Endodermal cell (in vitro differentiated cells): ENCODE results near the gene NXPH3. TPM values are rescaled to one million over a fixed set of nuclear protein-coding genes. Genes with fewer than 3 reads are reported as not detected.

Source experiments
- DNase-seq: peaks from one replicate; pipeline ENCODE4 v3.0.0-alpha.2; 2017
- H3K27ac ChIP-seq: 2 replicates; pipeline ENCODE4 v1.5.1; 2013; ENCODE audit warnings: mild to moderate bottlenecking, low read depth, low read length, moderate library complexity
- H3K27me3 ChIP-seq: 2 replicates; pipeline ENCODE4 v1.6.1; 2013; ENCODE audit warnings: mild to moderate bottlenecking, low read length, moderate library complexity; ENCODE audit not compliant: insufficient read depth, control insufficient read depth, poor library complexity, severe bottlenecking
- H3K36me3 ChIP-seq: 2 replicates; pipeline ENCODE4 v1.7.0; 2013; ENCODE audit warnings: mild to moderate bottlenecking, low read length, moderate library complexity; ENCODE audit not compliant: control insufficient read depth, insufficient read depth
- H3K4me1 ChIP-seq: one replicate; pipeline ENCODE4 v1.7.0; 2013; ENCODE audit warnings: low read length; ENCODE audit not compliant: control insufficient read depth, insufficient read depth
- H3K4me3 ChIP-seq: 2 replicates; pipeline ENCODE4 v1.5.1; 2013; ENCODE audit warnings: mild to moderate bottlenecking, low read length, moderate library complexity
- H3K9ac ChIP-seq: 2 replicates; pipeline ENCODE4 v1.6.1; 2013; ENCODE audit warnings: mild to moderate bottlenecking, low read length, moderate library complexity; ENCODE audit not compliant: poor library complexity, severe bottlenecking; ENCODE audit errors: extremely low read depth
- H3K9me3 ChIP-seq: 2 replicates; pipeline ENCODE4 v1.6.1; 2013; ENCODE audit warnings: mild to moderate bottlenecking, low read length, moderate library complexity; ENCODE audit not compliant: control insufficient read depth
- H3K27ac Mint-ChIP-seq: 2 replicates; pipeline ENCODE4 v1.8.0; 2020; ENCODE audit warnings: mixed read lengths
- H3K27me3 Mint-ChIP-seq: 2 replicates; pipeline ENCODE4 v1.8.0; 2021; ENCODE audit warnings: mild to moderate bottlenecking, mixed read lengths; ENCODE audit not compliant: insufficient read depth
- H3K36me3 Mint-ChIP-seq: 2 replicates; pipeline ENCODE4 v1.8.0; 2020; ENCODE audit warnings: low read depth, mixed read lengths
- H3K4me1 Mint-ChIP-seq: 2 replicates; pipeline ENCODE4 v1.8.0; 2020; ENCODE audit warnings: mixed read lengths
- H3K4me3 Mint-ChIP-seq: 2 replicates; pipeline ENCODE4 v1.8.0; 2020; ENCODE audit warnings: mild to moderate bottlenecking, moderate library complexity, mixed read lengths
- H3K9me3 Mint-ChIP-seq: 2 replicates; pipeline ENCODE4 v1.8.0; 2020; ENCODE audit warnings: mild to moderate bottlenecking, mixed read lengths
- WGBS, 2 experiments: methylation state at CpG; one replicate each; pipeline versions ENCODE4 v1.1.5 to v1.1.7; 2013; ENCODE audit warnings: missing lambda C conversion rate in 2 of 2, mixed read lengths in 1 of 2; ENCODE audit not compliant: insufficient coverage in 1 of 2, insufficient read length in 1 of 2; 5-methylcytosine and 5-hydroxymethylcytosine counted together
- total RNA-seq, 2 donors: library from RNA; stranded (reverse); fragmentation: NEBNext Ultra II Directional in 1 of 2; extraction: Animal tissue kit (Norgen Biotek cat#: 25700) in 1 of 2; gene quantifications; 2 replicates in 1 of 2; 3 replicates in 1 of 2; pipeline ENCODE4 v1.2.1, GENCODE V29; 2021
- TF ChIP-seq, protein P1 (sequence below): fragments of 200-600 bp; sonication (generic); conservative IDR thresholded peaks from 2 replicates; pipeline ENCODE4 v1.5.0; 2021; ENCODE audit warnings: antibody characterized with exemption, mild to moderate bottlenecking

NXPH3 gene
- total RNA-seq, 2 donors from 2014 or later = 3.0 to 5.9 TPM

DNA sequence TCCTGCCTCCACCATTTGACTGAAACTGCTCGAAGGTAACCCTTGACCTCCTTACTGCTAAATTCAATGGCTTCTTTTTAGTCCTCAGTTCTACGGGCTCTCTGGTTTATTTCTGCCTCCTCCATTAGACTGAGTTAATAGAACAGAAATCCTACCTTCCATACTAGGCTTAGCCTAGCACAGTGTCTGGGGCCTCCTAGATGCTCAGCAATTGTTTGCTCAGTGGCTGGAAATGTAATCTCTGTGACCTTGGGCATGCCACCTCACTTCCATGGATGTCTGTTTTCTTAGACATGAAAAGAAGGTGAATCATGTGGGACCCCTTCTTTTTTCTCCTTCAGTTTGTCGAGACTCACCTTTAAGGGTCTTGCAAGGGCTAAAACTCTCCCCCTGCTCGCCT, 19.7 kb downstream of the NXPH3 start:
- H3K4me3 Mint-ChIP-seq = no peak overlapping the region
- no peaks in the 10 kb centered on the region for H3K27me3 Mint-ChIP-seq
- WGBS, 2 experiments = 87 to 95% methylated on average over 2 to 4 of the region's 4 CpGs
- Histone ChIP-seq H3K4me3 (no peak overlapping the region), H3K9me3 (no peaks in the 10 kb centered on the region), H3K4me1 (no peaks in the 10 kb centered on the region), H3K9ac (no peak overlapping the region), H3K36me3 (peaks cover 20% of the 10 kb centered on the region), H3K27me3 (no peaks in the 10 kb centered on the region), H3K27ac (no peak overlapping the region)
- DNase-seq = no peak
- TF ChIP-seq, protein P1, sequence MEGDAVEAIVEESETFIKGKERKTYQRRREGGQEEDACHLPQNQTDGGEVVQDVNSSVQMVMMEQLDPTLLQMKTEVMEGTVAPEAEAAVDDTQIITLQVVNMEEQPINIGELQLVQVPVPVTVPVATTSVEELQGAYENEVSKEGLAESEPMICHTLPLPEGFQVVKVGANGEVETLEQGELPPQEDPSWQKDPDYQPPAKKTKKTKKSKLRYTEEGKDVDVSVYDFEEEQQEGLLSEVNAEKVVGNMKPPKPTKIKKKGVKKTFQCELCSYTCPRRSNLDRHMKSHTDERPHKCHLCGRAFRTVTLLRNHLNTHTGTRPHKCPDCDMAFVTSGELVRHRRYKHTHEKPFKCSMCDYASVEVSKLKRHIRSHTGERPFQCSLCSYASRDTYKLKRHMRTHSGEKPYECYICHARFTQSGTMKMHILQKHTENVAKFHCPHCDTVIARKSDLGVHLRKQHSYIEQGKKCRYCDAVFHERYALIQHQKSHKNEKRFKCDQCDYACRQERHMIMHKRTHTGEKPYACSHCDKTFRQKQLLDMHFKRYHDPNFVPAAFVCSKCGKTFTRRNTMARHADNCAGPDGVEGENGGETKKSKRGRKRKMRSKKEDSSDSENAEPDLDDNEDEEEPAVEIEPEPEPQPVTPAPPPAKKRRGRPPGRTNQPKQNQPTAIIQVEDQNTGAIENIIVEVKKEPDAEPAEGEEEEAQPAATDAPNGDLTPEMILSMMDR = no peak
- H3K36me3 Mint-ChIP-seq = peaks cover 42% of the 10 kb centered on the region
- peaks cover 13% of the 10 kb centered on the region for H3K4me1 Mint-ChIP-seq
- H3K9me3 Mint-ChIP-seq = no peaks in the 10 kb centered on the region
- no peak overlapping the region for H3K27ac Mint-ChIP-seq

GRCh38 chr17:49595980-49596379, 20.3 kb downstream of the NXPH3 start:
- Mint-ChIP-seq H3K27ac (no peak overlapping the region), H3K27me3 (no peaks in the 10 kb centered on the region), H3K9me3 (no peaks in the 10 kb centered on the region), H3K4me1 (peaks cover 13% of the 10 kb centered on the region), H3K4me3 (no peak overlapping the region), H3K36me3 (peaks cover 46% of the 10 kb centered on the region)
- Histone ChIP-seq H3K9me3 (no peaks in the 10 kb centered on the region), H3K4me3 (no peak overlapping the region), H3K36me3 (peaks cover 26% of the 10 kb centered on the region), H3K9ac (no peak overlapping the region), H3K27ac (no peak overlapping the region), H3K4me1 (no peaks in the 10 kb centered on the region), H3K27me3 (no peaks in the 10 kb centered on the region)
- no peak for DNase-seq
- TF ChIP-seq, protein P1 = no peak
- WGBS, 2 experiments = 98 to 100% methylated on average over 3 to 4 of the region's 4 CpGs

GRCh38 chr17:49596613-49597244, 21.1 kb downstream of the NXPH3 start:
- Mint-ChIP-seq H3K4me3 (no peak overlapping the region), H3K27ac (no peak overlapping the region), H3K27me3 (no peaks in the 10 kb centered on the region), H3K36me3 (peaks cover 45% of the 10 kb centered on the region), H3K4me1 (peaks cover 13% of the 10 kb centered on the region), H3K9me3 (no peaks in the 10 kb centered on the region)
- peaks cover 33% of the 10 kb centered on the region for H3K36me3 ChIP-seq
- no peak overlapping the region for H3K27ac ChIP-seq
- WGBS, 2 experiments = 96 to 98% methylated on average over 6 of the region's 6 CpGs
- no peaks in the 10 kb centered on the region for H3K27me3 ChIP-seq
- no peaks in the 10 kb centered on the region for H3K4me1 ChIP-seq
- H3K4me3 ChIP-seq = no peak overlapping the region
- DNase-seq = no peak
- no peaks in the 10 kb centered on the region for H3K9me3 ChIP-seq
- H3K9ac ChIP-seq = no peak overlapping the region
- TF ChIP-seq, protein P1 = no peak
